ENCODE measurements around the gene SYT4.

GRCh38 chr18:43275546-43275945, 1.7 kb downstream of the SYT4 start:
- TF ChIP-seq CTCF (IDR thresholded peaks at IDR 0.05; ENCODE audit: low read depth, low read length, poor library complexity, severe bottlenecking) (no peak), EZH2phosphoT487 (IDR thresholded peaks at IDR 0.05; ENCODE audit: borderline replicate concordance, low read length) (no peak)
